HG02840 (cell line): Measurements from ENCODE around the gene NUP188.

Source experiments
- ATAC-seq: cut with Tn5 transposase; IDR thresholded peaks from one replicate; pipeline ENCODE4 v1.9.1; 2021; ENCODE audit warnings: mild to moderate bottlenecking, moderate library complexity, moderate number of reproducible peaks; ENCODE audit not compliant: unreplicated experiment, low FRiP score

The NUP188 gene

GRCh38 chr9:128947527-128948301 is at the start of gene NUP188, which contains the start of gene DOLK:
Gene NUP188, plus strand, starts transcription at chr9:128947699. Its CDS starts 21 bp downstream, at chr9:128947720.
Gene DOLK, minus strand, starts transcription at chr9:128947603. Its CDS starts 300 bp downstream, at chr9:128947303.
- peak; percentile 78 for ATAC-seq

GRCh38 chr9:128898382-128898781 is 49.1 kb upstream of the NUP188 start:
- no peak for ATAC-seq

- ATAC-seq, result no peak
Observed at GRCh38 chr9:128898845-128899565, 48.5 kb upstream of the NUP188 start.

GRCh38 chr9:128899566-128900322 is 47.8 kb upstream of the NUP188 start:
- ATAC-seq, result no peak

GRCh38 chr9:128901379-128901778 is 46.1 kb upstream of the NUP188 start:
- ATAC-seq, result no peak

- ATAC-seq, result no peak
Observed at GRCh38 chr9:128901822-128902221, 45.7 kb upstream of the NUP188 start.

GRCh38 chr9:128902351-128903078 is 45.0 kb upstream of the NUP188 start:
- peak; percentile 74 for ATAC-seq

GRCh38 chr9:128903079-128903461 is 44.4 kb upstream of the NUP188 start:
- no peak for ATAC-seq

- no peak for ATAC-seq
Observed at GRCh38 chr9:128903871-128904620, 43.5 kb upstream of the NUP188 start.

GRCh38 chr9:128905964-128906363 is 41.5 kb upstream of the NUP188 start:
- ATAC-seq, result no peak

- no peak for ATAC-seq
Observed at GRCh38 chr9:128906741-128907140, 40.8 kb upstream of the NUP188 start.

- ATAC-seq, result no peak
Observed at GRCh38 chr9:128908372-128908771, 39.1 kb upstream of the NUP188 start.

GRCh38 chr9:128909859-128910258 is 37.6 kb upstream of the NUP188 start:
- no peak for ATAC-seq

- no peak for ATAC-seq
Observed at GRCh38 chr9:128910906-128911305, 36.6 kb upstream of the NUP188 start.

- ATAC-seq, result no peak
Observed at GRCh38 chr9:128911529-128912035, 35.9 kb upstream of the NUP188 start.

GRCh38 chr9:128912270-128912853 is 35.1 kb upstream of the NUP188 start:
- no peak for ATAC-seq

GRCh38 chr9:128913048-128913900 is 34.2 kb upstream of the NUP188 start:
- ATAC-seq, result no peak
